NCI-H2107 treated with DMSO at 0.1 percent for 48 hours (cell line): ENCODE data around the gene INPP4A.
"Not testable (repeated sequence)": the region's sequence is repeated elsewhere in the genome, so short reads cannot be mapped to it uniquely, and the experiment has no call there.

Experiments
- DNase-seq: peaks from one replicate; lab custom pipeline; 2025; ENCODE audit not compliant: unreplicated experiment; lab: John Stamatoyannopoulos, UW

INPP4A gene

GRCh38 chr2:98578231-98578630 lies 133.6 kb downstream of the INPP4A start:
- no peak for DNase-seq

- DNase-seq = no peak
Measured at GRCh38 chr2:98579926-98580325, 135.3 kb downstream of the INPP4A start.

- no peak for DNase-seq
Measured at GRCh38 chr2:98580656-98581284, 136.1 kb downstream of the INPP4A start.

GRCh38 chr2:98582523-98582922 lies 137.9 kb downstream of the INPP4A start:
- no peak for DNase-seq

GRCh38 chr2:98583276-98583675 lies 138.6 kb downstream of the INPP4A start:
- DNase-seq = no peak

- DNase-seq = no peak
Measured at GRCh38 chr2:98583816-98584618, 139.4 kb downstream of the INPP4A start.

GRCh38 chr2:98585386-98585785 lies 140.7 kb downstream of the INPP4A start:
- no peak for DNase-seq

- DNase-seq = no peak
Measured at GRCh38 chr2:98586551-98587140, 142.0 kb downstream of the INPP4A start.

GRCh38 chr2:98588880-98589431 lies 144.3 kb downstream of the INPP4A start:
- DNase-seq = peak; percentile 47

- no peak for DNase-seq
Measured at GRCh38 chr2:98589489-98589888, 144.8 kb downstream of the INPP4A start.

- no peak for DNase-seq
Measured at GRCh38 chr2:98592565-98592964, 147.9 kb downstream of the INPP4A start.

GRCh38 chr2:98594665-98595064 lies 150.0 kb downstream of the INPP4A start:
- not testable (repeated sequence) for DNase-seq

GRCh38 chr2:98598781-98599428 lies 154.2 kb downstream of the INPP4A start:
- no peak for DNase-seq

- peak; percentile 18 for DNase-seq
Measured at GRCh38 chr2:98601532-98602132, 157.0 kb downstream of the INPP4A start.

- DNase-seq = peak; percentile 95
Measured at GRCh38 chr2:98604547-98604946, 159.9 kb downstream of the INPP4A start.

GRCh38 chr2:98605076-98605475 lies 160.4 kb downstream of the INPP4A start:
- no peak for DNase-seq

GRCh38 chr2:98606431-98606830 lies 161.8 kb downstream of the INPP4A start:
- DNase-seq = no peak

GRCh38 chr2:98607104-98607503 lies 162.4 kb downstream of the INPP4A start:
- DNase-seq = no peak

GRCh38 chr2:98607741-98608115 lies 163.1 kb downstream of the INPP4A start:
- DNase-seq = no peak

- DNase-seq = peak; percentile 64
Measured at GRCh38 chr2:98608116-98608961, 163.7 kb downstream of the INPP4A start, which contains the start of the genes COA5 and UNC50. Gene COA5, minus strand, starts transcription at chr2:98608512. Its CDS starts 107 bp downstream, at chr2:98608405. Gene UNC50, plus strand, starts transcription at chr2:98608589. Its CDS starts 1,171 bp downstream, at chr2:98609760.
